ENCODE results near the gene ADAMTSL1.

The ADAMTSL1 gene

DNA sequence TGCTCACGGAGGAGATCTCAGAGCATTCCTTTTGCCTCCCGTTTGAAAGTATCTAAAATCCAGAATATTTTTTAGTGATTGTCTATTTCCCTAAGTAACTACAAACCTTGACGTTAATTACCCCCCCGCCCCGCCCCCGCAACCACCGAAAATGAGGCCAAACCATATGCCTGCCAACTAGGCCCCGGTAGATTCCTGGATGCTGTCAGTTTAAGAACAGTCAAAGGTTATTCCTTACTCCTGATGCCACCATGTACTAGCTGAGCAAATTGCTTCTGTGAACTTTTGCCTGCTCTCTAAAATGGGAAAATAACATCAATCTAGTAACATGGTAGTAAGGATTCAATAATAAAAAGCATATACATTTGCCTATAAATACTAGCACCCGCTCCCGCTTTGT lies 314.3 kb downstream of the ADAMTSL1 start:
- H3K27ac ChIP-seq = no peak overlapping the region
- DNase-seq (ENCODE audit: low read depth, low spot score) = no peak

DNA sequence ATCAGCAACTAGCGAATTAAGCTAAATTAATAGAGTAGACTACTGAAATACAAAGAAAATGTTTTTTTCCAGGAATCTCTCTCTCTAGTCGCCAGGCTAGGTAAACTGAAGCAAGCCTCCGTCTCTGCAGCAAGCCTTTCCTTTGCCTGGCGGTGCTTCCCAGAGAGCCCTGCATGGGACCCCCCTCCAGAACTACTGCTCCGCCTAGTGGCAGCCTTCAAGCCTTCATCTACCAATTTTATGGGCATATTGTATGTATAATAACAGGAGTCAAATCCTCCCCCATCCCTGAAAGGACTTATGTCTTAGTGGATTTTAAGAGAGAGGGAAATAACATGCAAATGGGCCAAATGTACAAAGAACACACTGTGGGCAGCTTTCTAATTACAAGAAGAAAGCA lies 317.1 kb downstream of the ADAMTSL1 start:
- DNase-seq (ENCODE audit: low read depth, low spot score) = no peak
- H3K27ac ChIP-seq = no peak overlapping the region

DNA sequence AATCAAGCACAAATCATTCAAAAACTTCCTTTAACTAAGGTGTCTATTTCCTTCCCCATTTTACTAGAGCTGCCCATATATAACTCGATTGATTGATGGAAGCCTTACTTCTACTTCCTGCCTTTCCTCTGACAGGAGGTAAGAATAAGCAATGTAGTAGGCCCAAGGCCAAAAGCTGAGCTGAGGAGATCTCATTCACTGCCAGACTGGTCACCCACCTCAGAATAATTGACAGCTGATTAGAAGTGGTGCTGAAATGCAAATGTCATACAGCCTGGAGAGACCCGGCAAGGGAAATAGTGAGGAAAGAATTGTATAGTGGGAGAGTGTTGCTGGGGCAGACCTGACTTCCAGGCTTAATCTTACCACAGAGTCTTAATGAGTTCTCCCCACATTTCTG lies 319.2 kb downstream of the ADAMTSL1 start:
- DNase-seq (ENCODE audit: low read depth, low spot score) = no peak
- no peak overlapping the region for H3K27ac ChIP-seq

DNA sequence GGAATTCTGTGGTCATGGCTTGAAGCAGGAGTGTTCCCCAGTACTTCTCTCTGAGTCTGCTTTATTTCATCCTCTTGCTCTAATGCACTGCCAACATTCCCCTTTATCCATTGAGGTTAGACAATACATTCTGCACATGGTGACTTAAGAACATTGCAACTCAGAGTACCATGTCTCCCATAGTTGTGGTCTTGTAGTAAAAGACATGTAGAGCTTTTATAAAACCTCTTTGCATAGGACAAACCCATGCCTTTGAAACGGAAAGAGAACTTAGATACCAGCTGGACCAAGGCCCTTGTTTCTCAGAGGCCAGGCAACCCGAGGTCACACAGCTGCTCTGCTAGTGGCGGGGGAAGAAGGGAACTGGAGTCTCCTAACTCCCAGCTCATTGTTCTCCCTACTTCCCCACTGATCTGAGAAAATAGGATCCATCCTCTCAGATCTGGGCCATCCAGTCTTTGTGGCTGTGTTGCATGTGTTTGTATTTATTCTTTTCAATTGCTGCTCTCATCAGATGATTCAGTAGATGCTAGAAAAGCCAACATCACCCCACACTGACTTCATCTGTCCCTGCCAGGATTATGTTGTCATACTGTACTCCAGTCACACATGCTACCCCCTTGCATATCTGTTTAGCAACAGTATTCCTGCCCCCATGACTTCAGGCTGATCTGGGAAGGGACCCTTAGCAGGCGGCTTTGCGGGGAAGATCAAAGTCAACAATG lies 322.2 kb downstream of the ADAMTSL1 start:
- no peak for DNase-seq (ENCODE audit: low read depth, low spot score)

DNA sequence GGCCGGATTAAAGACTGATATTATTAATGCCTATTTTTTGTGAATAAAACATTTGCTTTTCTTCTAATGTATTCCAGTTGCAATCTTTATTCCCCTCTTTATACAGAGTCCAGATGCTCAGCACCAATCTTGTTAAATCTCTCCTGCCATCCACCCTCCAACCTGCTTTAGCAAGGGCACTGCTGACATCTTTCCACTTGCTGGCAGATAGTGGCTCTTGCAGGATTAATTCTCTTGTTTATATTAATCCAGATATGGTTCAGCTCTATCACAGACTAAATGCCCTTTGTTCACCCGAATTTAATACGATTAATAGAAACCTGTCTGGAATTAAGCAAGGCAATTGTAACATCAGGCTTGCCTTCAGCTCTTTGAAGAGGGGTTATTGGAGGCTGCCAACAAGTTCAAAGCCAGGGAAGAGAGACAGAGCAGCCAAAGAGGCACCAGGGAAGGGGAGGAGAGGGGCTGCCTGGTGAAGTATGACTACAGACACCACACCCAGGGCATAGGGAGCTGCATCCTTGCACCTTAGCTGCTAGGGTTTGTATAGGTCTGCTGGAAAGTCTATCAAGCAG lies 322.8 kb downstream of the ADAMTSL1 start:
- DNase-seq (ENCODE audit: low read depth, low spot score) = no peak
- no peak overlapping the region for H3K27ac ChIP-seq

More for the DNA sequence above, 322.2 kb downstream of the ADAMTSL1 start:
- no peak overlapping the region for H3K27ac ChIP-seq

DNA sequence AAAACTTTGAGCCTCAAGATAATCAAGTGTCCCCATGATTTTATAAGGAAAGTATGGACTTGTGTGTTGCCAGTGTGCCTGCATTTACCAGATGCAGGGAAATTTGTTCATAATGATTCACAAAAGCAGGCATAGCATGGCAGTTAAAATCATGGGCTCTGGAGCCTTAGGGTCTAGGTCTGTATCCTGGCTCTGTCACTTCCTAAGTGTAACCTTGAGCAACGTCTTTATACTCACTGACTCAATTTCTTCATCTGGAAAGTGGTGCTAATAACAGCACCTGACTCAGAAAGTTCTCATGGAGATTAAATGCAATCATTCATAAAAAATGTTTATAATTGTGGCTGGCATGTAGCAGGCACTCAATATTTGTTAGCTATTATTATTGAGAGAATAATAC lies 324.2 kb downstream of the ADAMTSL1 start:
- no peak for DNase-seq (ENCODE audit: low read depth, low spot score)
- no peak overlapping the region for H3K27ac ChIP-seq

DNA sequence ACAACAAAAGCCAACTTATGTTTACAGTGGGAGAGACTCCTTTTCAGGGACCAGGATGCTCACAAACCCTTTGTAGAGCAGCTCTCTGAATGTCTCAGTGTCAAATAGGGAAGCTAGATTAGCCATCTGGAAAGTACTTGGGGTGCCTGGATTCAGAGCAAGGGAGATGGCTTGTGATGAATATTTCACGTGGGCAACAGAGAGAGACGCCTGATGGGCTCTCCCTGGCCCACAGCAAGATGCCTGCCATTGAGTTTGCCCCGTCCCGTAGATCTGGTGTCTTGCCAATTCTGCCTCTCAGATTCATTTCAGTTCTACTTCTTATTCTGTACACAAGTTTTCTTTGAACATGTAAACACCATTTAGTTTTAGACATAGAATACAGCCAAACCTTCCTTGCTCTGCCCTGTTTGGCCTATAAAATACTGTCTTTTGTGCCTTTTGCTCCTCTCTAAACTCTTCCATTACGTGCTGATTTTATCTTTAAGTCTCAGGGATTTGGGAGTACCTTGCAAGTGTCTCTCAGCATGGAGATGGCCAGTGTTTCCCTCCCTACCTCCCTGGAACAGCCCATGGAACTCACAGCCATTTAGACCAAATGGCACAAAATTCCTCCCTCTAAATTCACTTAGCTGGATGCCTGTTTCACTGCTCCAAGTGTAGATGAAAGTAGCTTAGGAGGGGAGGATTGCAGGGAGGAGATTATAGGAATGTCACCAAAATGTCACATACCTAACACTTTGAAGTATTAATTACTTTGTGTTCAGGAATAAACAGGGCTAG lies 324.7 kb downstream of the ADAMTSL1 start:
- no peak for DNase-seq (ENCODE audit: low read depth, low spot score)
- H3K27ac ChIP-seq = no peak overlapping the region

GRCh38 chr9:18799428-18799827 lies 325.5 kb downstream of the ADAMTSL1 start:
- no peak overlapping the region for H3K27ac ChIP-seq
- no peak for DNase-seq (ENCODE audit: low read depth, low spot score)

GRCh38 chr9:18800579-18800978 lies 326.6 kb downstream of the ADAMTSL1 start:
- no peak for DNase-seq (ENCODE audit: low read depth, low spot score)
- no peak overlapping the region for H3K27ac ChIP-seq

DNA sequence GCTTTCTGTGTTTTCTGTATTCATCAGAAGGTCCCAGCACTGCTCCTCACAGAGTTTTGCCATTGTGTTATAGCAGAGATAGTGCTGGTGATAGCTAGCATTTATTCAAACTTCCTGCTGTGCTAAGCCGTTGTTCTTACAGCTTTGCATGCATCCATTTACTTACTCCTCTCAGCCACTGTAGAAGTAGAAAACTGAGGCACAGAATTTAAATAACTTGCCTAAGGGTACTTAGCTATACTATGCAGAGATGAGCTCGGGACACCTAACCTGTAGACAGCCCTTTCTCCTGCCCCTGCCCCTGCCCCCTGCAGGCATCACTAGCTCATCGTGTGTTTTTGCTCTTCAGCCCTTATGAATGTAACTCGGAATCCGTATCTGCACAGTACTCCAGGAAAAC lies 331.4 kb downstream of the ADAMTSL1 start:
- DNase-seq (ENCODE audit: low read depth, low spot score) = no peak
- no peak overlapping the region for H3K27ac ChIP-seq

DNA sequence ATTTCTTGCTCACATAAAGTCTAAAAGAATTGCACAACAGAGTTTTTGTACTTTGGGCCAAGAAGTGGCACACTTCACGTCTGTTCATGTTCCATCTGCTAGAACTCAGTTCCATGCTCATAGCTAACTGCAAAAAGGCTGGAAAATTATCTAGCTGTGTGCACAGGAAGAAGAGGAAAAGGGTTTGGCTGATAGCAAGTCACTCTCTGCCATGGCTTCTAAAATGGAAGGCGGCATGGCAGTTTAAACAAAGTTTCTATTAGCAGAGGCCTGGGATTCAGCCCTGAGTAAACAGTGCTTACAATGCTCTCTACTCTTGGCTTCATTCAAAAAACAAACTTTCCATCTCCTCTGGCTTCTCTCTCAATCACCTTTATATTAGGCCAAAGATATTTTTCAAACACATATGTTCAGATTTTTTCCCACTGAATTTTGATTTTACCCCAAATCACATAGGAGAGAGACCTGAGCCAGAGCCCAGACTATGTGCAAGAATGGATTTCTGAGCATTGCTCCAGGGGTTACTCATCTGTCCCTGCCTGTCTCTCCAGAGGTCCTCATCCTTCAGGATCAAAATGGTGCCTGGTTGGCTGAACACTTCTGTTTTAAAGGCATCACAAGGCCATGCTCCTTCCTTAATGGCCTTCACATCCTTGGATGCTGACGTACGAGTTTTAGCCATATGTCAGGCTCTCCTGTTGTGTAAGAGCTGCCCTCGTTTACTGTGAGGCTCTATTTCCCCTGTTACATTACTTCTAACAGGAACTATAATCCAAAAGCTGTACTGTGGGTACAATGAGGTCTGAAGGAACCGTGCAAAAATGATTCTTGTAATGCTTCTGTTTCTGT lies 332.5 kb downstream of the ADAMTSL1 start:
- DNase-seq (ENCODE audit: low read depth, low spot score) = no peak
- H3K27ac ChIP-seq = no peak overlapping the region

DNA sequence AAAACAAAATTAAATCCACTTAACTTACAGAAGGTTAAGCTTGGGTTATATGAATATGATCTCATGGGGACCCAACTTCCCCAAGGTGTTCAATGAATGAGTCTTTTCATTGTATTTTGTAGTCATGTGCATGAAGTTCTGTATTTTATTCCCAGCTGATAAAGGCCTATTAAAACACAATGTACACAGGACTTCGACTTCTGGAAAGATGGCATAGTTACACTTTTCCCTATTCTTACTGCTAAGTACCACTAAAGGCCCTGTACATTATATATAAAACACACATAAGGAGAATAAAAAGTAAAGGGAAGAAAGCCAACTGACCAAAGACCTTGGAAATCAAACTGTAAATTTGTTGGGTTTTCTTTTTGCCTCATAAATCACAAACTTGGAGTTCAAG lies 336.6 kb downstream of the ADAMTSL1 start:
- no peak overlapping the region for H3K27ac ChIP-seq

DNA sequence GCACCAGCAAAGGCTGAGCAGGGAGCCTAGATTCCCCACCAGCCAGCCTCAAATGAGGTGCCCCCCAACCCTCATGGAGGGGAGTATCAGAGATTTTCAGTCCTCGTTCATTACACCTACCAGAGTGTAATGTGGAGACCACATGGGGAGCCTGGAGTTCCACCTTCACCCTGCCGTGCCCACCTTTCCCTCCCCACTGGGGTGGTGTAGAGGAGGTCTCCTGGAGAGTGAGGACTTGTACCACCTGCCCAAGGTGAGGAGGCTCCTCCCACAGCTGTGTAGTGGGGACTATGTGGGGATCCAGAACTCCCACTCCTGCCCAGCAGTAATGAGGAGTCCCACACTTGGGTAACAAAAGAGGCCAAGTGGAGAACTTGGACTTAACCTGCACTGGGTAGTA lies 337.2 kb downstream of the ADAMTSL1 start:
- H3K27ac ChIP-seq = no peak overlapping the region
- DNase-seq (ENCODE audit: low read depth, low spot score) = no peak

More for the DNA sequence above, 336.6 kb downstream of the ADAMTSL1 start:
- DNase-seq (ENCODE audit: low read depth, low spot score) = no peak

DNA sequence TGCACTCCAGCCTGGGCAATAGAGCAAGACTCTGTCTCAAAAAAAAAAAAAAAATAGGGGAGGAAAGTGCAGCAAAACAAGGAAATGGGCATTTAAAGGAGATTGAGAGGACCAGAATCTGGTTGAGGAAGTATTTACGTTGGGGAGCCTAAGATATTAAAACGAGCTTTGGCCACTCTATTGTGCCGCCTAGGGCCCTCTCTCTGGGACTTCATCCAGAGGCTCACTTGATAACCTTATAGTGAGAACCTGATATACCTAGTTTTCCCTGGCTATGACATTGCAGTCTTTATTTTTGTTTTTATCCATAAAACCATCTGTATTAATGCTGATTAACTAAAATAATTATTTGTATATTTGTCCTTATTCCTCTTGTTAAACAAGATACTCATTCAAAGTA lies 345.5 kb downstream of the ADAMTSL1 start:
- no peak for DNase-seq (ENCODE audit: low read depth, low spot score)
- no peak overlapping the region for H3K27ac ChIP-seq

- no peak for DNase-seq (ENCODE audit: low read depth, low spot score)
- H3K27ac ChIP-seq = no peak overlapping the region
Measured at GRCh38 chr9:18820566-18821095, 346.7 kb downstream of the ADAMTSL1 start.

DNA sequence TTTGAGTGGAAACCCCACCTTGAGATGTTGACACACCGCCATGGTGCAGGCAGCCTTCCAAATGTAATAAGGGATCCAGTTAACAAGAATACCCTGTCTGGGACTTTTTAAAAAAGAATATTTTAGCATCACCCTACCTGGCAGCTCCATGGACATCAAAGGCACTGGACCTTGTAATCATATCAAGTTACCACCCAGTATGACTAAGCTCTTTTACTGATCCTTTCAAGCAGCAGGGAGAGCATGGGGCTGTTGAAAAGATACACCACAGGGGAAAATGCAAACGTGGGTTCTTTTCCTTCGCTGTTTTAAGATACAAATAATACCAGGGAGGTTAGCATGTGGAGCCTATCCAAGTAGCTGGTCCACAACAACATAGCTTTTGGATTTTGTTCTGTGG lies 347.8 kb downstream of the ADAMTSL1 start:
- DNase-seq (ENCODE audit: low read depth, low spot score) = no peak
- H3K27ac ChIP-seq = no peak overlapping the region

DNA sequence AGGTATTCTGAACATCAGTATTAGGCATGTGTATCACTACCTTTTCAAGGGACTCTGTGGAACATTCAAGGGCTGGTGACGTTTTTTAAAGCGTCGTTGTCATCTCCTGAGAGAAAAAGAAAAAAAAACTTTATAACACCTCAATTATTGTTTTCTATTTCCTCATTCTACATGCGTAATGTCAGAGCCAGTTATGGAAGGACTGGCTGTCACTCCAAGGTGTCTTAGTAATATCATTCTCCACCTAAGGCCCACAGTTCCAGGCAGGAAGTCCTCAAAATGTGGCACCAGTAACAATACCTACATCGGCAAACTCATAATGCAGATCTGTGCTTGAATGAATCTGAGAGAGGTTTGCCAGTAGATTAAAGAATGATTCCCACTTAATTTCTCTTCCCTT lies 348.9 kb downstream of the ADAMTSL1 start:
- H3K27ac ChIP-seq = no peak overlapping the region
- DNase-seq (ENCODE audit: low read depth, low spot score) = no peak

- H3K27ac ChIP-seq = no peak overlapping the region
Measured at GRCh38 chr9:18824095-18824666, 350.2 kb downstream of the ADAMTSL1 start.

DNA sequence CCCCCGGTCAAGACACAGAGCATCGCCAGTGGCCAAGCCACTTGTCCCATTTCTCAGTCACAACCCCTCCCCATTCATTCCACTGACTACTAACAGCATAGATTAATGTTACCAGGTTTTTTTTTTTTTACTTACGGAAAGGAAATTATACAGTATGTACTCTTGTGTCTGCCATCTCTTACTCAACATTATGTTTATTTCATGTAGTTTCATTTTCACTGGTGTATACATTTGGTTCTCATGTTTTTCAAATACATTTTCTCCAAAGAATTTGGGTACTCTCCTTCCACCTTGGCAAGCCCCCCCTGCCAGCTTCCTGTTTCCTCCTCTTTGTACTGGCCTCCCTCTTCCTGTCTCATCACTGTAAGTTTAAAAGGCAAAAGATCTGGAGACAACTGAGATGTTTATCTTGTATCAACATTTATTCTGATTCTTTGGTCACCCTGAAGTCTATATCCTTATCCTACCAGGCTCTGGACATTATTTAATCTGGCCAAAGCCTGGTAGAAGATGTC lies 351.8 kb downstream of the ADAMTSL1 start:
- no peak overlapping the region for H3K27ac ChIP-seq
- DNase-seq (ENCODE audit: low read depth, low spot score) = no peak

More at GRCh38 chr9:18824095-18824666, 350.2 kb downstream of the ADAMTSL1 start:
- no peak for DNase-seq (ENCODE audit: low read depth, low spot score)

DNA sequence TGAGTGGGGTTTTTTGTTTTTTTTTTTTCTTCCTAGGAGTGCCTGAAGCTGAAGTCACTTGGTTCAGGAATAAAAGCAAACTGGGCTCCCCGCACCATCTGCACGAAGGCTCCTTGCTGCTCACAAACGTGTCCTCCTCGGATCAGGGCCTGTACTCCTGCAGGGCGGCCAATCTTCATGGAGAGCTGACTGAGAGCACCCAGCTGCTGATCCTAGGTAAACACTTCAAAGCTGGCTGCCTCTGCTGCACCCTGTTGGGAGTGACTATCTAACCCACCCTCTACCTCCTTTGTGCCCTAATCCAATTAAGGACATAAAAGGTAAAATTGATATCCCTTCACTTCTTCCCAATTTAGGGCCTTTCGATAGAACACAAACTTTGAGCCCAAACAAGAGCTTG lies 352.3 kb downstream of the ADAMTSL1 start:
- H3K27ac ChIP-seq = no peak overlapping the region
- no peak for DNase-seq (ENCODE audit: low read depth, low spot score)

Measured in epithelial cell of prostate (primary cell).